ENCODE measurements around the gene IL17RC.

The IL17RC gene

DNA sequence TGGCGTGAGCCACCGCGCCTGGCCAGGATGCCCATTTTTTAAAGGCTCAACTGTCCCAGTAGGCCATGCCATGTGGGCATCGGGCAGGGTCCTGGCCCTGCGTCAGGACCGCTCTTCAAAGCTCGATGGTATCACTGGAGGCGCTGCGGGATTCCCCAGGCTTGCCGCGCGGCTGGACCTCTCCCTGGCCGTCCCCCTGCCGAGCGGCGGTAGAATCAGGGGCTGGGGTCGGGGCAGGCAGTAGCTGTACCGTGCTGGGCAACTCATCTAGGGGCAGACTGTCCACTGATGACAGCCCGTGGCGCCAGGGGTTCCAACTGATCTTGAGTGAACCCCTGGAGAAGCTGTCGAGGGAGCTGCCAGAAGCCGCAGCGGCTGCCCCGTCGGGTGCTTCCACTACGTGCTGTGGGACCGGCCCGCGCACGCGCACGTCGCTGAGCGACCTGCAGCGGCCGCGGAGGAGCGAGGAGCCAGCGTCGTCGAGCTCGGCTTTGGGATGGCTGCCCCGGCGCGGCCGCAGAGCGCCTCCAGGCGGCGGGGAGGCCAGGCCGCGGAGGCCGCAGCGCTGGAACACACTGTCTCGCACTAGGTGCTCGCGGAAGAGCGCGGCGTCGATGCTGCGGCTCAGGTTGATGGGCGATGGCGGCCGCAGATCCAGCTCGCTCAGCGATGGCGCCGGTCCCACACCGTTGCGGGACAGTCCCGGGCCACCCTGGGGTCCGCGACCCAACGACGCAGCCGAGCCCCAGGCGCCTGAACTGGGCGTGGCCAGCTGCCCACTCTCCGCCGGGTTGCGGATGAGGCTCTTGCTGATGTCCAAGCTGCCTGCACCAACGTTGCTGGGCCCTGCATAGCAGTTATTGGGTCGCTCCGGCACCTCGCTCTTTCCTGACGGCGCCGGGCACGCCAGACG, 29.5 kb downstream of the IL17RC start:
- peak; percentile 71 to 77 for DNase-seq (ENCODE audit: low read depth in 2 of 2)

DNA sequence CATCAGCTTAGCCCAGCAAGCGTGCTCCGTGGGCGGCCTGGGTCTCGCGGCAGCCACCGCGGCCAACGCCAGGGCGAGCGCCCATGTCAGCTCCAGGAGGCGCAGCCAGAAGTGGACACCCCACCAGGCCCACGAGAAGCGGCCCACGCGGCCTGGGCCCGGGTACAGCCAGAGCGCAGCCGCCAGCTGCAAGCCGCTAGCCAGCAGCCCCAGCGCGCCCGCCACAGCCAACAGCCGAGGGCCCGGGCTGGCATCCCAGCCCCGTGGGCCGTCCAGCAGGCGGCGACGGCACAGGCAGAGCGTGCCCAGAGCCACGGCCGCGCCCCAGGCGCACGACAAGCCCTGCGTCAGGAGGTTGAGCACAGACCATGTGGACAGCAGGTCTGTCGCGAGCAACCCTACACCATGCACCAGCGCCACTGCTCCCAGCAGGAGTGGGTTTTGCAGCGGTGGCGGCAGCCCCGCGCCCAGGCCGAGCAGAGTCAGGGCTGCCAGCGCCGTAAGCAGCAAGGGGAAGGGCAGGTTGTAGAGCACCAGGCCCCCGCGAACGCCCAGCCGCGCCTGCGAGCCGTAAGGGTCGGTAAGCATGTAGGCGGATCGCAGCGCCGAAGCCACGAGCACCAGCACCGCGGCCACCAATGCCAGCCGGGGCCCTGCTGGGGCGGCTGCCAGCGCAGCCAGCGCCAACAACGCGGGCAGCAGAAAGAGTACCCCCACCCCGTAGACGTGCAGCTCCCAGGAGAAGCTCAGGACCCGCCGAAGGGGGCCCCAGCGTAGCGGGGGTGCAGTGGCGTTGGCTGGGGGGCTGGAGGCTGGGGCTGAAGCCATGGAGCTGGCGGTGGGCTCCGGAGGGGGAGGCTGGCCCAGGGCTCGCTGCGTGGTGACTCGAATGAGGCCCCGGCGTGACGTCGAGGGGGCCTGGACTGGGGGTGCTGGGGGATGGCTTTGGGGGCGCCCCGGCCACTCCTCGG, 30.4 kb downstream of the IL17RC start:
- DNase-seq (ENCODE audit: low read depth in 2 of 2): no peak

DNA sequence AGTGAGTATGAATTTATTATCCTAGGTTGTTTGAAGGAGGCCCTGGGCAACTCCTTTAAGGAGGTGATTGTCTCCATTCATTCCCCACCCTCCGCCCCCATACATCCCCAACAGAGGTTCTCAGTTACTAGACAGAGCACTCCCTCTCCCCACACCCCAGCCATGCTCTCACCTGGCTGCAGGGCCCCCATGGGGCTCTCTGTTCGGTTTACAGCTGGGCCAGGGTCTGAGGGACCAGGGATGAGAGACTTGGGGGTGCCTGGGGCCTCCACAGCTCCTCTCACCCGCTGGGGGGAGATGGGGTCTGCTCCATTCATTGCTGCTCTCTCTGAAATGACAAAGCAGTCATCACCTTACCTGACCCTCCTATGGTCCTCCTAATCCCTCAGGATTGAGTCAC, 31.7 kb downstream of the IL17RC start:
- no peak for DNase-seq (ENCODE audit: low read depth in 2 of 2)

DNA sequence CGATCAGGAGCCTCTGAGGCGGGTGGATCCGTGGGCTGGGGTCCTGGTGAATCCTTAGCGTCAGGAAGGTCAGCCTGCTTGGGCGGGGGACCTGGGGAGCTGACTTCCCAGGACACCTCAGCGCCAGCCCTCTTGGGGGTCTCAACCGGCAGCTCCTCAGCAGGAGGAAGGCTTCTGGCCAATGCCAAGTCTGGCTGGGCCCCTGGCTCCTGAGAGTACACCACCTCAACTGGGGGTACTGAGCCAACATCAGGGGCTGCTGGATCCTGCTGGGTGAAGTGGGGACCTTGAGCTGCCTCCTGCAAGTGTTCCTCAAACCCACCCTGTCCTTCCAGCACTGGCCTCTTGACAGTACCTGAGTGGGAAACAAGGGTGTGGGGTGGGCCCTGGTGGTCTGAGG, 32.2 kb downstream of the IL17RC start:
- no peak for DNase-seq (ENCODE audit: low read depth in 2 of 2)

DNA sequence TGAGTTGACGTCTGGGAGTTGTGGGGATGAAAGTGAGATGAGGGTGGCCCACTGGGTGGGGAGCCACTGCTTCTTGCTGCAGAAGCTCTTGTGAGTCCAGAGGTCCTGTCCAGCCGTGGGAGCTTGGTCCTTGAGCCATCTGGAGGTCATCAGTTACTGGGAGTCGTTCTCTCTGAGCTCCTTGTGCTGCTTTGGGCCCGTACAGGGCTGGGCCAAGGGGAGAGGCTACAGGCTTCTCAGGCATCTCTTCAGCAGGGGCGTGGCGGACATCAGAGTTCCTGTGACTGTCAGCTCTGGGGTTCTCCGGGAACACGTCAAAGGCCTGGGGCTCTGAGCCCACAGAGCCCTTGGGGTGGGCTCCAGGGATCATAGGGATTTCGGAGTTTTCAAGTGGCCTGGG, 32.7 kb downstream of the IL17RC start:
- no peak for DNase-seq (ENCODE audit: low read depth in 2 of 2)

DNA sequence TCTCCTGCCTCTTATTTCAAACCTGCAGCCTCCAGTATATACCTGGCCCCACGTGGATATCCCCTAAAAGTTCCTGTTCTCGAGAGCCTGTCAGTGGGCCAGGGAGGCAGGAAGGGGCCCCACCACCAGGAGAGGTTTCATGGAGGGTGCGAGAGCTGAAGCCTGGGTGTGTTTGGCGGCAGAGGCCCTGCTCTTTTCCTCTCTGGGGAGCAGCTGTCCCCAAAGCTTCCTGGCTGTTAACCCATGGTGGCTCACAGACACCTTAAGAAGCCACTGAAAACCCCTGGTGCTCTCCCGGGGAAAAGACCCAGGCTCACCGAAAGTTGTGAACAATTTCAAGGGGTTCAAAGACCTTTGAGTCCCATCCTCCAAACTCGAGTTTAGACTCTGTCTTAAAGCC, 34.2 kb downstream of the IL17RC start:
- DNase-seq (ENCODE audit: low read depth in 2 of 2): no peak

DNA sequence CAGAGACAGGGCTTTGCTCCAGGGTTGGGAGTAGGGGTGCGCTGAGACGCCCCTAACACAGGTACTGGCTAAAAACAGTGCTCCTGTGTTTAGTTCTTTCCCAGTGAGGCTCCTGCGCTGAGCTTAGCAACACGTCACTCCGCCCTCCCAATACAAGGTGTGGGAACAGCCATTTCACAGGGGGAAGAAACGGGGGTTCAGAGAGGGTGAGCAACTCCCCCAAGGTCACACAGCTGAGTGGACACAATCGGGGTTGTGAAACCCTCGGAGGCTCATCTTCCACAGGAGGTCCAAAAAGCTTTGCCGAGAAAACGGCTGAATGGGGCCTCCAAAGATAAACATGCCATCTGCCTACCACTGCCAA, 34.7 kb downstream of the IL17RC start:
- no peak for DNase-seq (ENCODE audit: low read depth in 2 of 2)

DNA sequence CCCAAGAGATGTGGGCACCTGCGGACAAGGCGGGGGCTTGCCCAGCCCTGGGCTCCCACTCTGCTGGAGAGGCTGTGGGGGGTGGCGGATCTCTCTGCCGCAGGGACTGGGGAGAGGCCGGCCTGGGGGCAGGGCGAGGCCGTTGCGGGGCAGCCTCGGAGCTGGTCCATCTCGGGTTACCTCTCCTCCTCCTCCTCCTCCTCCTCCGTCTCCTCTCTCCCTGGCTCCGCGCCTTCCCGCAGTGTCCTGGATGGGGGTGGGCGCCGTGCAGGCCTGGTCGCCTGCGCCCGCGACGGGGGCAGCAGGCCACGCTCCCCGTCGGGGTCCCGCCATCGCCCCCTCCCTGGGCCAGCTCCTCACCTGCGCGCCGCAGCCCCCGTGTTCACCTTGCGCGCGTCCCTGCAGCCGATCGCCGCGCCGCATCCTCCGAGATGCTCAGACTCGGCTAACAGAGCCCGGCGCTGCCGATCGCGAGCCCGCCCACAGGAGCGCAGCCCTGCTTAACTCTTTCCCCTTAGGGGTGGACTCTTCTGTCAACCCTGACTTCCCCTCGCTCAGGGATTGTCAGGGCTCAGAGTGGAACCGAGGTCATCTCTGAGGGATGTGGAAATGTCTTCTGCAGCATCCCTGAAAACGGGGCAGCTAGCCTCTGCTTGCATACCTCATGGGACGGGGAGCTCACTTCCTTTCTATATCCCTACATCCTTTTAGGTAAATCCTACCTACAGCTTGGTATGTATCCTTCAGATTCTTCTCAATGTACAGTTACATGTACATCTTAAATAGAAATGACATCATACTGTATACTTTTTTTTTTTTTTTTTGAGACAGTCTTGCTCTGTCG, 35.3 kb downstream of the IL17RC start, which contains the start of gene PRRT3:
Gene PRRT3 (minus strand): TSS at position 447 of the 844 bp plus-strand sequence. CDS start 2,293 bp downstream, outside the sequence.
- peak; percentile 46 to 48 for DNase-seq (ENCODE audit: low read depth in 2 of 2)

DNA sequence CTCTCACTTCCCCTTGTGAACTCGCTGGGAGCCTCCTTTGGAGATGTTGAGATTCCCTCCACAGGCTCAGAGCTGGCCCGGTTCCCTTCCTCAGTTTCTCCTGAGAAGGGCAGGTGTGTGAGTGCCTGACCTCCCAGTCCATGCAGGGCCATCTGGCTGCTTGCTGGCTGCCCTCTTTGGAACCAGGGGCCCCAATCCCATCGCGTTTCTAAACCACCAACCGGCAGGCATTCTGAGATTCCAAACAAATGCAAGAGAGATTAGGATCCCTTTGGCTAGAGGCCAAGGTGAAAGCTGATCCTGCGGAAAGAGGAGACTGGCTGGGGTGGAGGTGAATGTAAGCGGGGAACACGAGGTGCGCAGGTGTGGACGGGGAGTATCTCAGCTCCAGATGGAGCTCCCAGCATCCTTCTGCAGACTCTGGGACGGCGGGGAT, 38.2 kb downstream of the IL17RC start:
- DNase-seq (ENCODE audit: low read depth in 2 of 2): no peak

DNA sequence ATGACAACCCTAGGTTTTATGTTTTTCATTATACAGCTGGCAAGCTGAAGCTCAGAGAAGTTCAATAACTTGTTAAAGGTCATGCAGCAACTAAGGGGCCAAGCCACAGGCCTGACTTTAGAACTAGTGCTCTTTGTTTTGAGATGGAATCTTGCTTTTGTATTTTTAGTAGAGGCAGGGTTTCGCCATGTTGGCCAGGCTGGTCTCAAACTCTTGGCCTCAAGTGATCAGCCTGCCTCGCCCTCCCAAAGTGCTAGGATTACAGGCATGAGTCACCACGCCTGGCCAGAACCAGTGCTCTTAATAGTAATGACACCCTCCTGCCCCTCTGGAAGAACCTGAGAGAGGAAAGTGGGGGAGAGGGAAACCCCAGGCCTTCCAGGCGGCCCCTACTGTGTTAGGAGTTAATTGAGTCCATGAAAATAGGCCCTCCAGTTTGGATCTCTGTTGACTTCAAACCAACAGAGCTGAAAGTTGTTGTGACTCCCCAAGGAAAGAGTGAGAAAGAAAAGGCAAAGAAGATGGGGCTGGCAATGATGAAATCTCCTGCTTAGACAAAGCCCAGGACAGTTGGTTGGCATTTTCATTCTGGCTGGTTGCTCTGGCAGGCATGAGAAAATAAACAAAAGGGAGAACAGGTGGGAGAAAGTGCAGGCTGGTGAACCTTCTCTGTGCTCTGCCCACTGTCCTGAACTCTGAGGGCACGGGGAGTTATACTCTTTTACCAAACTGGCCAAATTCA, 38.9 kb downstream of the IL17RC start:
- no peak for DNase-seq (ENCODE audit: low read depth in 2 of 2)

DNA sequence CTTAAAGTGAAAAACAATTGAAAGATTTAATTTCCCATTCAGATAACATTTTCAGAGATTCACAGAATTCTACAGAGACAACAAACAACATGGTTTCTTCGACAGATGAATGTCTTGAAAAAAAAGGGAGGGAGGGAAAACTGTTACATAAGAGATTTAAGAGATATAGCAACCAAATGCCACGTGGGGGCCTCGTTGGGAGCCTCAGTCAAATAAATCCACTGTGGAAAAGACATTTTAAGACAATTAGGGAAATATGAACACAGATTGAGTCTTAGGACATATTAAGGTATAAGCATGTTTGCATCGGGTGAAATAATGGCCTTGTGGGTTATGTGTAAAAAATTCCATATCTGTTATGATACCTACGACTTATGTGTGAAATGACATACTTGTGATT, 40.3 kb downstream of the IL17RC start:
- no peak for DNase-seq (ENCODE audit: low read depth in 2 of 2)

DNA sequence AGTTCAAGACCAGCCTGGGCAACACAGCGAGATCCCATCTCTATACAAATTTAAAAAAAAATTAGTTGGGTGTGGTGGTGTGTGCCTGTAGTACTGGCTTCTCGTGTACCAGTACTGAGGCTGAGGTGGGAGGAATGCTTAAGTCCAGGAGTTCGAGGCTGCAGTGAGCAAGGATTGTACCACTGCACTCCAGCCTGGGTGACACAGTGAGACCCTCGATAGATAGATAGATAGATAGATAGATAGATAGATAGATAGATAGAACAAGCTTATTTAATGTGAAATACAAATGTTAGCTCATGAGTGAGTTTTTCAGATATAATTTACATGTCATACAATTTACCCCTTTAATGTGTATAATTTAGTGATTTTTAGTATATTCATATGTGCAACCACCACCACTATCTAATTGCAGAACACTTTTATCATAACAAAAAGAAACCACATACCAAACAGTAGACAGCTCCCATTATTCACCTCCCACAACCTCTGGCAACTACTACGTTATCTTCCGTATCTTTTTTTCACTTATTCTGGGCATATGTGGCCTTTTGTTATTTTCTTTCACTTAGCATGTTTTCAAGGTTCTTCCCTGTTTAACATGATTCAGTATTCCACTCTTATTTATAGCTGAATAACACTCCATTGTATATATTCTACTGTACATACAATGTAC, 48.4 kb downstream of the IL17RC start:
- no peak for DNase-seq (ENCODE audit: low read depth in 2 of 2)

DNA sequence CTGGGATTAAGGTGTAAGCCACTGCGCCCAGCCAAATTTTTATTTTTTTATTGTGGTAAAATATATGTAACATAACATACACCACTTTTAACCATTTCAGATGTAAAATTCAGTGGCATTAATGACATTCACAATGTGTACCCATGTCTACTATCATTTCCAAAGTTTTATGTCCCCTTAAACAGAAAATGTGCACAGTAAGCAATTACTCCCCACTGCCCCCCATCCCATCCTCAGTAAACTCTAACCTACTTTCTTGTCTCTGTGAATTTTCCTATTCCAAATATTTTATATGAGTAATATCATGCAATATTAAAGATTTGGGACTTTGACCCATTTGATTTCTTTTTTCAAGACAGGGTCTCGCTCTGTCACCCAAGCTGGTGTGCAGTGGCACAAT, 49.9 kb downstream of the IL17RC start:
- DNase-seq (ENCODE audit: low read depth in 2 of 2): no peak

DNA sequence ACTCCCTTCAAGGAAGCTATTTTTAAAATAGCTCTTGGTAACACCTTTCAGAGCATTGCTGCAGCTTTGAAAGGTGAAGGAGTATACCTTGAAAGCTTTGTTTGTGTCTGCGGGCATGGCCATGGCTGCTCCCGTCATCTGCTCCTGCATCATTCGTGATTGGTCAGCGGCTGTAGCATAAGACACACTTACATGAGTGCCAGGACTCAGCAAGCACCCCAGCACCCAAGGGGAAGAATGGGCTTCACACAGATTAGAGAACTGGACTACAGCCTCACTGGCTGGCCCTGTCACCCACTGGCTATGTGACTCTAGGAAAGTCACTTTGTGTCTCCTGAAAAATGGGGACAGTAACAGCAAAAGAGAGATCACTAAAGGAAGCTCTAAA, 52.7 kb downstream of the IL17RC start:
- no peak for DNase-seq (ENCODE audit: low read depth in 2 of 2)

DNA sequence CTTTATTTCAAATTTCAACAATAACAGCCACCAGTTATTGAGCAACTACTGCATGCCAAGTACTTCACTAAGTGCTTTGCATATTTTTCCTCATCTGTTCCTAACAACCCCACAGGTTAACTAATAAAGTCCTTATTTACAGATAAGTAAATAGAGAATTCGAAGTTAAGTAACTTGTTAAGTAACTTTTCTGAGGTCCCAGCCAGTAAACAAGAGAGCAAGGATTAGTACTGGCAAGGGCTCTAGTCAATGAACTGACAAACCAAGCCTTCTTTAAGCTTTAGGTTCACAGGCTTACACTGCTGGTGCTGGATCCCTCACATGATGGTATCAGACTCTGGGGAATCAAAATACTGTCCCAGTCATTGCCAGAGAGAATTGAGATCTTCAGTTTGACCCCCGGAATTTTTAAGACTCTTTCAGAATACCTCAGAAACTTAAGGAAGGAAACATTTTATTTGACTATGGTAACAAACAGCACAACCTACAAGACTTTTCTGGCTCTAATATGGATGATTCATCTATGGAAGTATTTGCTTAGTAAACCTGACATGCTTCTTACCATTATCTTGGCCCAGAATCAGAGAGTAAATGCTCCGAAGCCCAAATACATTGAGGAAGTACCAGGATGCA, 53.2 kb downstream of the IL17RC start:
- no peak for DNase-seq (ENCODE audit: low read depth in 2 of 2)

DNA sequence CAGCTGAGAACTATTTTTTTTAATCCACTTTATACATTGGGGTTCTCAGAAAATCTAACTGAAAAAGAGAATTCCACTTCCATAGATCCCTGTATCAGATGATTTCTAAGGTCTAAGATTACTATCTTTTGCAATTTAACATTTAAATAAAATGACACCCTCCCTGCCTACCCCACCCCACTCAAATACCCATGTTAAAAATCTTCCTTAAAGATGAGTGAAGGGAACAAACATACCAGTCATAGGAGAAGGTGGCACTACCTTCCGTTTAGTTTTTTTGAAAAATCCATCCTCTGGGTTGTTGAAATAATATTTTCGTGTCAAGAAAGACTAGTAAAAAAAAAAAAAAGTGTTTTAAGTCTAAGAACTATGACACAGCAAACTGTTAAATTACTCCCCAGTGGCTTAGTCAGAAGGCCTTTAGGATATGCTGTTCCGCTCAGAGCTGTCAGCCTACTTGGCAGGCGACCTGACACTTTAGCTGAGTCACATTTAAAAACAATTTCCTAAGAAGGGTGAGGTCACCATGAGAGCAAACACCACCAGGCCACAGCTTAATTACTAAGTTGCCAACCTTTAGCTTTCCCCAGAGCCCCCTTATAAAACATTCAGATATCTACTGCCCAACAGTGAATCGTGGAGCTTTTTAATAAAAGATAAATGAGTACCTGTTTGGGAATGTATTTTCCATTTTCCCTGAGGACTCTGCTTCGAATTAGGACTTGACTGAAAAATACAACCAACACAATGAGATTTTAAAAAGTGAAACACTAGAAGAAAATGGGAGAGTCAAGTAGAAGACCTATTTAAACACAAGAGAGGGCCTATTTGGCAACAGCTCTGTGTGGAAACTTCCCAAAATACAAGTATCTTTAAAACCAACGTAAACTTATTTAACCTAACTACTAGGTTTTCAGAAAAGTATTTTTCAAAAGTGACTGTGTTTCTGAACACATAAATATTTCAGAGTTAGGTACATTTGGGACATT, 60.1 kb downstream of the IL17RC start:
- no peak for DNase-seq (ENCODE audit: low read depth in 2 of 2)

DNA sequence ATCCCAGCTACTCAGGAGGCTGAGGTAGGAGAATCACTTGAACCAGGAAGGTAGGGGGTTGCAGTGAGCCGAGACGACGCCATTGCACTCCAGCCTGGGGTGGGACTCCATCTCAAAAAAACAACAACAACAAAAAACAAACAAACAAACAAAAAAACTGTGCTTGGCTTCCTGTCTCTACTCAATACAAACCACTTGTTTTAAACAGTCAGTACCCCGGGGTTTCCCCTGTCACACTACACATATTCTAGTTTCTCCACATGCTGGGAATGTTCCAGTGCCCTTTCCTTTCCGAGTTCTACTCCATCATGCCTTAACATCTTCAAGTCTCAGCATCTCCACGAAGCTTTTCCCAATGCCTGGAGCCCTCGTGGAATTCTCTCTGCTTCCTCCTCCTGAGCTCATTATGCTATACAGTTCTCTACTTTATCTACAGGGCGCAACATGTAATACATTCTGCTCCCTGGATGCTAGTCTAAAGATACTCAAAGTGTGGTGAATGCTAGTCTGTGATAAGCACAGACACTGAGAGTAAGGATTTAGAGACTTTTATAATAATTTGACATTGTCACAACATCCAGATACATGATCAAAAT, 61.9 kb downstream of the IL17RC start:
- no peak for DNase-seq (ENCODE audit: low read depth in 2 of 2)

DNA sequence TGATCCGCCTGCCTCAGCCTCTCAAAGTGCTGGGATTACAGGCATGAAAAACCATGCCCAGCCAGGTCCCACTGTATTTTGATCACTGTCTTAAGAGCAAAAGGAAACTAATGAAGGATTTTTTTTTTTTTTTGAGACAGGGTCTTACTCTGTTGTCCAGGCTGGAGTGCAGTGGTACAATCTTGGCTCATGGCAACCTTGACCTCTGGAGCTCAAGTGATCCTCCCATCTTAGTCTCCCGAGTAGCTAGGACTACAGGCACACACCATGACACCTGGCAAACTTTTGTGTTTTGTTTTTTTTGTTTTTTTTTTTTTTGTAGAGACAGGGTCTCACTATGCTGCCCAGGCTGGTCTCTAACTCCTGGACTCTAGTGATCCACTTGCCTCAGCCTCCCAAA, 63.4 kb downstream of the IL17RC start:
- no peak for DNase-seq (ENCODE audit: low read depth in 2 of 2)

Measured in stimulated activated CD4-positive, alpha-beta T cell treated with anti-CD3 and anti-CD28 coated beads, Interleukin-1b, Interleukin-23, amount 100 ng/mL, for 4 hours (primary cell).